Stimulated activated CD4-positive, alpha-beta T cell treated with anti-CD3 and anti-CD28 coated beads, Interleukin-12 subunit alpha, Interleukin-12 subunit beta, amount 100 ng/mL, for 4 hours (primary cell): ENCODE measurements around the gene PPARG.

Source experiments
- DNase-seq: peaks from one replicate; pipeline ENCODE4 v3.0.0-alpha.2; 2020

PPARG gene

GRCh38 chr3:12345584-12346494 lies 57.0 kb downstream of the PPARG start:
- DNase-seq = no peak

GRCh38 chr3:12347301-12347700 lies 58.4 kb downstream of the PPARG start:
- no peak for DNase-seq

- DNase-seq = no peak
These were observed 61.3 kb downstream of the PPARG start for GRCh38 chr3:12349895-12350811.

- DNase-seq = no peak
These were observed 62.3 kb downstream of the PPARG start for GRCh38 chr3:12351145-12351544.

- no peak for DNase-seq
These were observed 63.4 kb downstream of the PPARG start for GRCh38 chr3:12352253-12352652.

GRCh38 chr3:12352755-12353154 lies 63.9 kb downstream of the PPARG start:
- no peak for DNase-seq

GRCh38 chr3:12353796-12354525 lies 65.1 kb downstream of the PPARG start:
- DNase-seq = no peak

GRCh38 chr3:12356175-12356574 lies 67.3 kb downstream of the PPARG start:
- DNase-seq = no peak

- no peak for DNase-seq
These were observed 68.1 kb downstream of the PPARG start for GRCh38 chr3:12356996-12357395.

- DNase-seq = no peak
These were observed 68.6 kb downstream of the PPARG start for GRCh38 chr3:12357456-12357855.

GRCh38 chr3:12363397-12364195 lies 74.7 kb downstream of the PPARG start:
- DNase-seq = no peak

- no peak for DNase-seq
These were observed 78.5 kb downstream of the PPARG start for GRCh38 chr3:12367346-12367745.

- no peak for DNase-seq
These were observed 80.2 kb downstream of the PPARG start for GRCh38 chr3:12369029-12369428.

- DNase-seq = no peak
These were observed 80.7 kb downstream of the PPARG start for GRCh38 chr3:12369598-12369997.

- DNase-seq = no peak
These were observed 81.9 kb downstream of the PPARG start for GRCh38 chr3:12370758-12371157.

GRCh38 chr3:12371525-12372140 lies 82.8 kb downstream of the PPARG start:
- DNase-seq = no peak

GRCh38 chr3:12372741-12373280 lies 83.9 kb downstream of the PPARG start:
- no peak for DNase-seq

- DNase-seq = no peak
These were observed 86.7 kb downstream of the PPARG start for GRCh38 chr3:12375572-12375971.

- DNase-seq = no peak
These were observed 91.0 kb downstream of the PPARG start for GRCh38 chr3:12379640-12380429.

- DNase-seq = no peak
These were observed 91.6 kb downstream of the PPARG start for GRCh38 chr3:12380461-12380860.

- no peak for DNase-seq
These were observed 92.3 kb downstream of the PPARG start for GRCh38 chr3:12381199-12381598.
